Stimulated activated CD8-positive, alpha-beta memory T cell treated with anti-CD3 and anti-CD28 coated beads, Interleukin-2, amount 100 ng/mL, for 1 hour (primary cell): ENCODE measurements around the gene FAM53A.

Experiments
- DNase-seq, 2 donors: peaks; one replicate each; pipeline ENCODE4 v3.0.0-alpha.2; 2020; ENCODE audit warnings: low read depth in 2 of 2

FAM53A gene

GRCh38 chr4:1604181-1604705 is 79.9 kb downstream of the FAM53A start:
- DNase-seq: no peak

GRCh38 chr4:1603413-1604135 is 80.5 kb downstream of the FAM53A start:
- DNase-seq: no peak

- no peak for DNase-seq
Measured at GRCh38 chr4:1602655-1603412, 81.3 kb downstream of the FAM53A start.

- no peak for DNase-seq
Measured at GRCh38 chr4:1601852-1602654, 82.1 kb downstream of the FAM53A start.

- DNase-seq: no peak
Measured at GRCh38 chr4:1601533-1601835, 82.6 kb downstream of the FAM53A start.

- no peak for DNase-seq
Measured at GRCh38 chr4:1600811-1601532, 83.1 kb downstream of the FAM53A start.

- no peak for DNase-seq
Measured at GRCh38 chr4:1600211-1600780, 83.8 kb downstream of the FAM53A start.

GRCh38 chr4:1599491-1600210 is 84.5 kb downstream of the FAM53A start:
- no peak for DNase-seq

- DNase-seq: no peak
Measured at GRCh38 chr4:1599026-1599481, 85.1 kb downstream of the FAM53A start.

GRCh38 chr4:1598206-1599025 is 85.7 kb downstream of the FAM53A start:
- DNase-seq: no peak

- DNase-seq: no peak
Measured at GRCh38 chr4:1597021-1597931, 86.8 kb downstream of the FAM53A start.

- no peak for DNase-seq
Measured at GRCh38 chr4:1596393-1596792, 87.7 kb downstream of the FAM53A start.

GRCh38 chr4:1595789-1596325 is 88.3 kb downstream of the FAM53A start:
- DNase-seq: no peak

- no peak for DNase-seq
Measured at GRCh38 chr4:1594871-1595788, 89.0 kb downstream of the FAM53A start.

GRCh38 chr4:1593881-1594345 is 90.2 kb downstream of the FAM53A start:
- DNase-seq: no peak

GRCh38 chr4:1593458-1593857 is 90.7 kb downstream of the FAM53A start:
- no peak for DNase-seq
